ENCODE measurements around the gene KRTAP1-3.
"Not testable (repeated sequence)": the region's sequence is repeated elsewhere in the genome, so short reads cannot be mapped to it uniquely, and the experiment has no call there.

The KRTAP1-3 gene

DNA sequence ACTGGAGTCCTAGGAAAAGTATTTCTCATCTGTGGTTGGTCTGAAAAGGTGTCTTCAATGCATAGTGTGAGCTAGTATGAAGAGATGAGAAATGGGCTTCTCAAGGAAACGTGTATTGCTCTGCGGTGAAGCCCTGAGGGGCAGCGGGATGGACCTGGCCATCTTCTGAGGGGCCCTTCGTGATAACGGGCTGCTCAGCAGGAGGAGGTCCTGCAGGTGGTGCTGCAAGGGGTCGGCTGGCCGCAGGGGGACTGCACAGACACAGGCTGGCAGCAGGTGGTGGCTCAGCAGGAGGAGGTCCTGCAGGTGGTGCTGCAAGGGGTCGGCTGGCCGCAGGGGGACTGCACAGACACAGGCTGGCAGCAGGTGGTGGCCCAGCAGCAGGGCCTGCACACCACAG is 19.9 kb upstream of the KRTAP1-3 start:
- not testable (repeated sequence) for DNase-seq (ENCODE audit: low spot score)

DNA sequence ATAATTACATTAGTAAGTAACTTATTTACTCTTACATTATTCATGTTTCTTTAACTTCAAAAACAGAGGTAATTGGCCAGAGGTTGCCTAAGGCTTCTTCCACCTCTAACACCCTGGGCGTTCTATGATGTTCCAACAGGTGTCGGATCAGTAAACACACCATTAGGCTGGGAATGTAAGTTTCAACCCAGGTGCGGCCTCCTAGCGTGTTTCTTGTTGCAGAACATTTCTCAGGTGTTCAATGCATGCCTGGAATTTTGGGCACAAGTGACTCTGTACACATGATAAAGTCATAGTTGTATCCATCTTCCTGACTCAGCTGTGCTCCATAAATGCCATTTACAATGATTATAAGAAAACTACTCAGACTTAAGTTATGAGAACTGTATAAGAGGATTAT is 19.4 kb upstream of the KRTAP1-3 start:
- no peak for DNase-seq (ENCODE audit: low spot score)

DNA sequence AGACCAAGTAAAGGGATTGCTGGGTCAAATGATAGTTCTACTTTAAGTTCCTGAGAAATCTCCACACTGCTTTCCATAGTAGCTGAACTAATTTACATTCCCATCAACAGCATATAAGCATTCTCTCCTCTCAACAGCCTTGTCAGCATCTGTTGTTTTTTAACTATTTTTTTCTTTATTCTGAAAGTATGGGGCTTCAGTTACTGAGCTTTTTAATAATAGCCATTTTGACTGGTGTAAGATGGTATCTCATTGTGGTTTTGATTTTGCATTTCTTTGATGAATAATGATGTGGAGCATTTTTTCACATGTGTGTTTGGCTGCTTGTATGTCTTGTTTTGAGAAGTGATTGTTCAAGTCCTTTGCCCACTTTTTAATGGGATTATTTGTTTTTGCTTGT is 17.9 kb upstream of the KRTAP1-3 start:
- no peak for DNase-seq (ENCODE audit: low spot score)

DNA sequence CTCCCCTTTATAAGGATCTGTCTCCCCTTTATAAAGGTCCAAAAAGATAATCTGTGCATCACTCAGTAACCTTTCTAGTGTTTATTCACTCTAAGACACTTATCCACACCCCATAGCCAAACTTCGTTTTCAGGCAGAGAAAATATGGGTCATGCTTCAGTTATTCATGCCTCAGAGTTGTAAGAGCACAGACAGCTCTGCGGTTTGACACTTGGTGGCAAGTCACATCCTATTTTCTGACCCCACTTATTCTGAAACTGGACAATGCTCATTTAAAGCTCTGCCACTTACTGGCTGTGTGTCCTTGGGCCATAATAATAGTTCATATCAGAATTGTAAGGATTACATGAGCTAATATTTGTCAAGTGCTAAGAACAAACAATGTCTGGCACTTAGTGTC is 14.4 kb upstream of the KRTAP1-3 start:
- DNase-seq (ENCODE audit: low spot score) = no peak

DNA sequence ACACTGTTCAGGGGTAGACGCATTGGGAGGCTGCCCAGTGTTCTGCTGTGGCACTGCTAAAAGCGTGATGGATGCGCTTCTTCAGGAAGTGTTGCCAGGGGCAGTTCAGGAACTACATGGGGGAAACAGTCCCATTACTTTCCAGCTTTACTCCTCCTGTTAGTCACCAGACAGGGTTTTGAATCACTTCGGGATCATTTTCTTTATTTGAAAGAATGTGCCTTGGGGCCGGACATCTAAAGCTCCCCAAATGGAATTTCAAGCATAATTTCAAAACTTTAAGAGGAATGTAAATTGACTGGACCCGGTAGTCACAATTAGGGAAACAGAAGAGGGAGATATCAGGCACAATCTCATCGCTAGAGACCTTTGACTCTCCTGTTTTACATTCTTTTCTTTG is 13.8 kb upstream of the KRTAP1-3 start:
- DNase-seq (ENCODE audit: low spot score) = no peak

DNA sequence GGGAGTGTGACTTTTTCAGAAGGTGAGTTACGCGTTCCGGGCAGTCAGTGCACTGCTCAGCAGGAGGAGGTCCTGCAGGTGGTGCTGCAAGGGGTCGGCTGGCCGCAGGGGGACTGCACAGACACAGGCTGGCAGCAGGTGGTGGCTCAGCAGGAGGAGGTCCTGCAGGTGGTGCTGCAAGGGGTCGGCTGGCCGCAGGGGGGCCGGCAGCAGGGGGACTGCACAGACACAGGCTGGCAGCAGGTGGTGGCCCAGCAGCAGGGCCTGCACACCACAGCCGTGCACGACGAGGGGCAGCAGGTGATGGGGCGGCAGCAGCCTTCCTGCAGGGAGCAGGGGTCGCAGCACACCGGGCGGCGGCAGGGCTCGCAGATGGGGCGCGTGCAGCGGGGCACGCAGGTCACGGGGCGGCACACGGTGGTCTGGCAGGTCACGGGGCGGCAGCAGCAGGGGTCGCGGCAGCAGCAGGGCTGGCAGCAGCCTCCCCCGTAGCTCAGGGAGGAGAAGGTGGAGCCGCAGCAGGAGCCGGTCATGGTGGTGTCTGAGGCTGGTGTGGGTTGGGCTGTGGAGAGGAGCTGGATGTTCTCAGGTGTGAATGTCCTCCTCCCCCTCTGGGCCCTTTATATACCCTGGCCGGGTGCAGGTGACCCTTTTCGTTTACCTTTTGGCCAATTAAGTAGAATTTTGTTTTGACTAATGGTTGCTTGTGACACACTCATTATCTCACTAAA is 12.2 kb upstream of the KRTAP1-3 start, which contains the start of gene KRTAP2-1:
Gene KRTAP2-1, minus strand, starts transcription at position 582 of the 731 bp plus-strand sequence. Its CDS starts 49 bp downstream, at position 533.
- DNase-seq (ENCODE audit: low spot score) = not testable (repeated sequence)

DNA sequence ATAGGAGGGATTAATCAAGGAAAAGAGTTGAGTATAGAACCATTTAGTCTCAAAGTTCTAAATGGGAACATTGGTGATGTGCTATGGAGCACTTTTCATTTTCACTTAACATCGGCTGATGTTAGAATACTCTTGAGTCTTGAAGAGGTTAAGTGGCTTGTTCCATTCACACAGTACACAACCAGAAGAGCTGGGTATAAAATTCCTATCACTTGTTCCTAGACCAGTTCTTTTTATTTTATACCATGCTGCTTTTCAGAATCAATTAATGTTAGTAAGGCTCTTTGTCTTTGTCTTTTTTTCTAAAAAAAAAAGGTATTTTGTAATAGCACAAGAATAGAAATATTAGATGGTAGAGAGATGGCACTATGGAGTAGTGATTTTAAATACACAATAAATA is 8.3 kb upstream of the KRTAP1-3 start:
- no peak for DNase-seq (ENCODE audit: low spot score)

DNA sequence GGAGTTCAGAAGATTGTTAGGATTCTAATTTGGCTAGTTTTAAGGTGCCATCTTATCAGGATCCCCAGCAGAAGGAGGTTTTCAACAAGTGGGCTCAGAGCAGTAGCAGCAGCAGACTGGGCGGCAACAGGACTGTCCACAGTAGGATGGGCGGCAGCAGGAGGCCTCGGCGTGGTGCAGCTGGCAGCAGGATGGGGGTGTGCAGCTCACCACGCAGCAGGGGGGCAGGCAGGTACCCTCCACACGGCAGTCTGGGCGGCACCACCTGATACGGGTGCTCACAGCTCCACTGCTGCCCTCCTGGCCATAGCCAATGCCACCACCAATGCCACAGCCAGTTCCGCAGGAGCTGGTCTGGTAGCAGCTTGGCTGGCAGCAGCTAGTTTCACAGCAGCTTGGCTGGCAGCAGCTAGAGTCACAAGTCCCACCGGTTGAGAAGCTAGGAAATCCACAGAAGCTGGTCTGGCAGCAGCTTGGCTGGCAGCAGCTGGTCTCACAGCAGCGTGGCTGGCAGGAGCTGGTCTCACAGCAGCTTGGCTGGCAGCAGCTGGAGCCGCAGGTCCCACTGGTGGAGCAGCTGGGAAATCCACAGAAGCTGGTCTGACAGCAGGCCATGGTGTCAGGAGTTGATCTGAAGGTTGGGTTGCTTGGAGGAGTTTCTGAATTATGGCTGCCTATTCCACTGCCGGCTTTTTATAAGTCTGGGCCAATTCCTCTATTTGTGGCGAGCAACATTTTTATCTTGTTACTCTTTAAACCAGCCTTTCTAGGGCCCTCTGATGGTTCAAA is 6.3 kb upstream of the KRTAP1-3 start, which contains the start of gene KRTAP1-1:
Gene KRTAP1-1, minus strand, starts transcription at position 668 of the 789 bp plus-strand sequence. Its CDS starts 53 bp downstream, at position 615.
- not testable (repeated sequence) for DNase-seq (ENCODE audit: low spot score)

DNA sequence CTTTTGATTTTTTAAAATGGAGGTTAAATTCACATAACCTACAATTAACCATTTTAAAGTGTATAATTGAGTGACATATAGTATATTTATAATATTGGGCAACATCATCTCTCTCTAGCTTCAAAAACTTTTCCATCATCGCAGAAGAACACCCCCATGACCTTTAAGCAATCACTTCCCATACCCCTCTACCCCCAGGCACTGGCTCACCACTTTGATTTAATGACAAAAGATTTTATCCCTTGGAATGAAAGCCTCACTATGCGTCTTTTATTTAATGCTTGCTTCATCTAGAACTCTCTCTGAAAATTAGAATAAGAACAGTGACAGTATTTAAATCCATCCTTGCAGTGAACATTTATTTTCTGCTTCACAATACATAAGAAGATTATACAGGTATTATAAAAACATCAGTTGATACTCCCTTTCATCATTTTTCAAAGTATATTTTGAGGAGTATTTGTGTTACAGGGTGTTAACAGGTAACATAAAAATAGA is 3.2 kb upstream of the KRTAP1-3 start:
- no peak for DNase-seq (ENCODE audit: low spot score)

DNA sequence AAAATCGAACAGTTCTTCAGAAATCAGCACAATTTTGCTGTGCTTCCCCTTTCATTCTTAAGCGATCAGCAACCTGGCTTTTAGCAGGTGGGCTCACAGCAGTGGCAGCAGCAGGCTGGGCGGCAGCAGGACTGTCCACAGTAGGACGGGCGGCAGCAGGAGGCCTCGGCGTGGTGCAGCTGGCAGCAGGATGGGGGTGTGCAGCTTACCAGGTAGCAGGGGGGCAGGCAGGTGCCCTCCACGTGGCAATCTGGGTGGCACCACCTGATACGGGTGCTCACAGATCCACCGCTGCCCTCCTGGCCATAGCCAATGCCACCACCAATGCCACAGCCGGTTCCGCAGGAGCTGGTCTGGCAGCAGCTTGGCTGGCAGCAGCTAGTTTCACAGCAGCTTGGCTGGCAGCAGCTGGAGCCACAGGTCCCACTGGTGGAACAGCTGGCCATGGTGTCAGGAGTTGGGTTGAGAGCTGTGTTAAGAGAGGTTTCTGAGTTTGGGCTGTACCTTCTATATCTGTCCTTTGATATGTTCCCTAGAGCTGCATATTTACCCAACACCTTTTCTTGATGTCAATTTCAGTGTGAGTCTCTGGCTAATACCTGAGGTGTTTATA is 4.9 kb downstream of the KRTAP1-3 start, which contains the start of gene KRTAP1-4:
Gene KRTAP1-4, minus strand, starts transcription at position 563 of the 613 bp plus-strand sequence. Its CDS starts 117 bp downstream, at position 446.
- DNase-seq (ENCODE audit: low spot score) = no peak

DNA sequence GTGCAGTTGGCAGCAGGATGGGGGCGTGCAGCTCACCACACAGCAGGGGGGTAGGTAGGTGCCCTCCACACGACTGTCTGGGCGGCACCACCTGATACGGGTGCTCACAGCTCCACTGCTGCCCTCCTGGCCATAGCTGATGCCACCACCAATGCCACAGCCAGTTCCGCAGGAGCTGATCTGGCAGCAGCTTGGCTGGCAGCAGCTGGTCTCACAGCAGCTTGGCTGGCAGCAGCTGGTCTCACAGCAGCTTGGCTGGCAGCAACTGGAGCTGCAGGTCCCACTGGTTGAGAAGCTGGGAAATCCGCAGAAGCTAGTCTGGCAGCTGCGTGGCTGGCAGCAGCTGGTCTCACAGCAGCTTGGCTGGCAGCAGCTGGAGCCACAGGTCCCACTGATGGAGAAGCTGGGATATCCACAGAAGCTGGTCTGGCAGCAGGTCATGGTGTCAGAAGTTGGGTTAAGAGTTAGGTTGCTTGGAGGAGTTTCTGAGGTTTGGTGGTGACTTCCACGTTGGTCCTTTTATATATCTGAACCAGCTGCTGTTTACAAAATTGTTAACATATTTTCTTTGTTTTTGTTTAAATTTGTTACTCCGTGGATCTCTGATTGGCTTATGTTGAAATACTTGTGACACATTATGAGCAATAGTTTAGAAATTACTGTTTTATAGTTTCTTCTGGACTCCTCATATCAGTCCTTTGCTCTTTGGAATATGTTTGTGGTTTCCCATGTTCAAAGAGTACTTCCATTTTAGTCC is 7.8 kb downstream of the KRTAP1-3 start, which contains the start of gene KRTAP1-5:
Gene KRTAP1-5, minus strand, starts transcription at position 494 of the 757 bp plus-strand sequence. Its CDS starts 53 bp downstream, at position 441.
- DNase-seq (ENCODE audit: low spot score) = no peak

DNA sequence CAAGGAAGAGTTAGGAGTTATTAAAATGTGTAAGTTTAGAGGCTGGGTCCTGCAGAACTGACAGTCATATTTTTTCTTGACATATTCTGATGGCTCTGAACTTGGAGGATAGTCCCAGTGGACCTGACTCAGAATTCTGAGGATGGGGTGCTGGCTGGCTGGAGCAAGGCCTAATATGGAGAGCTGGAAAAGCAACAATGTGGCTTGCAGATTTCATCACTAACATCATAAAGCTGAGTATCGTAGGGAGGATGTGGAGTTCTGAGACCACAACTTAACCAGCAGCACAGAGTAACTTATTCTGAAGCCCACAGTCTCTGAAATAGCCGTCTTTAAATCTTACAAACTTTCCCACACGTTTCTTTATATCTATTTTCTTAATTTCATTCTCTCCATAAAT is 10.0 kb downstream of the KRTAP1-3 start:
- DNase-seq (ENCODE audit: low spot score) = no peak

DNA sequence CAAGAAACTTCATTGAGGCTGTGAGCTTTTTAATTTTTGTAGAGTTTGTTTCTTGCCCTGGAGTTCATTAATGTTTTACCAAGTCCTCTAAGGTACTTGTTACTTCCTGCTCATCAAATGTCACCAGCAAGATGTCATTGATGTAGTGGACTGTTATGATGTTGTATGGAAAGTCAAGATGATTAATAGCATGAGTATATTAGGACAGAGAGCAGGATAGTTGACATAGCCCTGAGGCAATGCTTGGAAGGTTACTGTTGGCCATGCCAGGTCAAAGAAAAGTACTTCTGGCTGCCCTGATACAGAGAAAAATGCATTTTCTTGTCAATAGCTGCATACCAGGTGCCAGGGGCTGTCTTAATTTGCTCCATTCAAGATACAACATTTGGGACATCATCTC is 14.3 kb downstream of the KRTAP1-3 start:
- no peak for DNase-seq (ENCODE audit: low spot score)

DNA sequence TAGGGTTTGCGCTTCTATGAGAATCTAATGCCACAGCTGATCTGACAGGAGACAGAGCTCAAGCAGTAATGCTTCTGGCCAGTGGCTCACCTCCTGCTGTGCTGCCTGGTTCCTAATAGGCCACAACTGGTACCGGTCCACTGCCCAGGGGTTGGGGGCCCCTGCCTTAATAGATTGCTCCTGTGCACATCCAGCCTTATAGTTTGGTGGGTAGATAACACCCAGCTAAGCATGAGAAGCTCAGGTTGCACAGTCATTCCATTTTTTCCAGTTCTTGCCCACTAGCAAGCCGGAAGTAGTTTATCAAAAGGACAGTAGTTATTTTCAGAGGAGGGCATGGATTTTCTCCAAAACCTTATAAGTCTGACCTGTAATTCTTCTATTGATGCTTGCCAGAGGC is 15.3 kb downstream of the KRTAP1-3 start:
- DNase-seq (ENCODE audit: low spot score) = no peak

DNA sequence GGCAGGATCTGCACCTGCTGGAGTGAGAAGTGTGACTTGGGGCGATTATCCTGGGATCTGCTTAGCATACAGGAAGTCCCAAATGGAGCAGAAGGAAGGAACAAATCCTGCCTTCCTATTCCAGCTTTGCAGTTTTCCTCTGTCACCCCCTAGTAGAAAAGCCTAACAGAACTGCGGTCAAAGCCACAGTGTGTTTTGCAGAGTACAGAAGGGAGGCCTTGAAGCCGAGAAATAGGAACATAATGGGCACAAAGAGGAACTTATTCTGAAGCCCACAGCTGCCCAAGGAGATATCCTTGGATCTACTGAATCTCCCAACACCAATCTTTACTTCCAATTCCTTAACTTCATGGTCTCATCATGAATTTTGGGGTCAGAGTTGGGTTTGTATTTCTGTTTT is 16.1 kb downstream of the KRTAP1-3 start:
- DNase-seq (ENCODE audit: low spot score) = no peak

DNA sequence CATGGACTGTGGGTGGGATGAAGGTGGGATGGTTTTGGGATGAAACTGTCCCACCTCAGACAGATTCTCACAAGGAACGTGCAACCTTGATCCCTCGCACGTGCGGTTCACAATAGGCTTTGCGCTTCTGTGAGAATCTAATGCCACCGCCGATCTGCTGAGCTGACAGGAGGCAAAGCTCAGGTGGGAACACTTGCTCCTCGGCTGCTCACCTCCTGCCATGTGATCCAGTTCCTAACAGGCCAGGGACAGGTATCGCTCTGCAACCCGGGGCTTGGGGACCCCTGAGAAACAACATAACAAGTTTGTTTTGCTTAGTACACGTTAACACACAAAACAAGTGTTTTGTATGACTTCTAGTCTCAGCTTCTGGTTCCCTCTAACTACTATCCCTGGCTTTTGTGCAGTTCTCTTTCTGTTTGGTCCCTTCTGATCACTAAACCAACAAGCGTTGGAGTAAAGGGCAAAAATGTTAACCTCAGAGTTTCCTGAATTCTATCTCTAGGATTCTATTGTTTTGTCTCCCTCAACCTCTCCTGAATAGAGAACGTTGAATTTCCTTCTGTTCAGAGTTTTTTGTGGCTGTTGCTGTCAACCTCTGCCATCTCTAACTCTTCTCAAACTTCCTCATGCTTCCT is 18.0 kb downstream of the KRTAP1-3 start:
- DNase-seq (ENCODE audit: low spot score) = no peak

DNA sequence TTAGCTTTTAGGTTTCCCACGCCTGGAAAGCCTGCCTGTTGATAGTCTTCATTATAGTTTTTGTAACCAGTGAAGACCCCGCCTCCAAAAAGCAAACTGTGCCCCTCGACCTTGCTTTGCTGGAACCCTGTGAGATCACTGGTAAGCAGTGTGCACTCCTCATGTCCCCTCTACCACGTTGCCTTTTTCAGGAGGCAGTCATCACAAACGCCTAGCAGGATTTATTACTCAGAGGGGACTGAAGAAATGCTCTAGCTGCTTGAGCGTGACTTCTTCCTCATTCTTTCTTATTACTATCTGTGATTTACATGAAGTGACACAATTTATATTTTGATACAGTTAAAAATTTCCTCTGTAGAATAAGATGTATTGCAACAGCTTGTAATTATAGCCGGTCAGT is 19.2 kb downstream of the KRTAP1-3 start:
- no peak for DNase-seq (ENCODE audit: low spot score)

DNA sequence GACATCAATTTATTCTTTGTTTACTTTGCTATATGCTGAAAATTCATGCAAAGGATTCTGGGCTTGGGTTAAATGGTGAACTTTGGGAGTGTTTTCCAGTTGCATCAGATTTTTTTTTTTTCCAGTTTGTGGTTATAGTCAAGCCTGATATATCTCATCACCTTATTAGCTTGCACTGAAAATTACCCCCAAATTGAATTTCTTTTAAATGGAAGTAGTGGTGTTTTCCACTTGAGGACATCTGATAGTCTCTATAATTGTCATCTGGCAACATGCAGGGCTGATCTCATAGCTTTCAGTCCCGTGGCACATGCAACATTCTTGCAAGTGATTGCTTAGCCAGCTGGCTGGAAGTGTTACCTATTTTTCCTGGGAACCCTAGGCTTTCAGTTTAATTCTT is 21.1 kb downstream of the KRTAP1-3 start:
- no peak for DNase-seq (ENCODE audit: low spot score)

DNA sequence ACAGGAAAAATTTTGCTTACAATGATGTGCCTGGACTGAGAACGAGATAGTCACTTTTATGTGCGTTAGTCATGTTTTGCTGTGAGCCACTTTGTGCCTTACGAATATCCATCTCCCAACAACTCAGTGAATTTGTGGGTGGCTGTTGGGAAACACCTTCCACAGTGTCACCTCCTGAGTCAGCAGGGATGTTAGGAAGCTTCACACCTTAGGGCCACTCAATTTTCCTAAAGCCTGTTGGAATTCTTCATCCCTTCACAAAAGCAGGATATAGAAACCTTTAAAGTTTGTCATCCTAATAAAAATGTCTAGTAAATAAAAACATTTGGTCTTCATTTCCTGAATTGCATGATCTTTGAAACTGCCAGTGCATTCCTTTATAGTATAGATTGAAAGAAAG is 21.5 kb downstream of the KRTAP1-3 start:
- no peak for DNase-seq (ENCODE audit: low spot score)

DNA sequence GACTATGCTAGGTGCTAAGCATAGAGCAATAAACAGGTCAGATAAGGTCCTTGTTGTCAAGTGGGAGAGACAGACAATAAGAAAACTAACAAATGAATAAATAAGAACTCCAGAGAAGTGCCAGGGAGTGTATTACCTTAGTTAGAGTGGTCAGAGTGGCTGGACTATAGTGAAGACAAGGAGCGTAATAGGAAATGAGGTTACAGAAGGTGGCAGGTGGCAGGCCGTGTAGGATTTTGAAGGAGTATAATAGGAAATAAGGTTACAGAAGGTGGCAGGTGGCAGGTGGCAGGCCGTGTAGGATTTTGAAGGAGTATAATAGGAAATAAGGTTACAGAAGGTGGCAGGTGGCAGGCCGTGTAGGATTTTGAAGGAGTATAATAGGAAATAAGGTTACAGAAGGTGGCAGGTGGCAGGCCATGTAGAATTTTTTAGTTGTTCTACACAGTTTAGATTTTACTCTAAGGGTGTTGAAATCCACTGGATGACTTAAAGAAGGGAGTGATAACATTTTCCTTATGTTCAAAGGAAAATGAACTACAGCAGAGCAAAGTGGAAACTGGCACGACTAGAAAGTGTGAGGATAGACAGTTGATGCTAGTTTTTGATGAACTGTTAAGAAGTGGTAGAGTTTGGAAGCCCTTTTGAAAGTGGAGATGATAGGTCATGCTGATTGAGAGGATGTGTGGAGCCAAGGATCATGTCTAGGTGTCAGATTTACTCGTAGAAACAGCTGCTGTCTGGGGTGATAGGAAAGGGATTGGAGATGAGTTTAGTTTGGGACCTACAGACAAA is 22.2 kb downstream of the KRTAP1-3 start:
- no peak for DNase-seq (ENCODE audit: low spot score)
